Measurements from ENCODE around the gene GNG13. TPM values are rescaled to one million over a fixed set of nuclear protein-coding genes. Genes with fewer than 3 reads are reported as not detected.

GNG13 gene
- total RNA-seq, 1 donor from 2014 or later: not detected

- TF ChIP-seq CTCF (conservative IDR thresholded peaks at IDR 0.05; ENCODE audit: low read depth, low read length): no peak
- DNase-seq (ENCODE audit: low read depth): no peak
- no peak overlapping the region for H3K4me3 ChIP-seq (ENCODE audit: low read depth, low read length)
These were observed 30.5 kb upstream of the GNG13 start for GRCh38 chr16:830871-831570.

- TF ChIP-seq CTCF (conservative IDR thresholded peaks at IDR 0.05; ENCODE audit: low read depth, low read length): no peak
- H3K4me3 ChIP-seq (ENCODE audit: low read depth, low read length): no peak overlapping the region
- DNase-seq (ENCODE audit: low read depth): no peak
These were observed 29.8 kb upstream of the GNG13 start for GRCh38 chr16:830107-830870.

GRCh38 chr16:828891-829290 is 28.4 kb upstream of the GNG13 start:
- no peak for TF ChIP-seq CTCF (conservative IDR thresholded peaks at IDR 0.05; ENCODE audit: low read depth, low read length)
- H3K4me3 ChIP-seq (ENCODE audit: low read depth, low read length): no peak overlapping the region
- DNase-seq (ENCODE audit: low read depth): no peak

- DNase-seq (ENCODE audit: low read depth): no peak
These were observed 27.0 kb upstream of the GNG13 start for GRCh38 chr16:827513-827912.

GRCh38 chr16:825341-826061 is 25.0 kb upstream of the GNG13 start:
- TF ChIP-seq CTCF (conservative IDR thresholded peaks at IDR 0.05; ENCODE audit: low read depth, low read length): no peak
- no peak overlapping the region for H3K4me3 ChIP-seq (ENCODE audit: low read depth, low read length)
- no peak for DNase-seq (ENCODE audit: low read depth)

More at GRCh38 chr16:827513-827912, 27.0 kb upstream of the GNG13 start:
- no peak for TF ChIP-seq CTCF (conservative IDR thresholded peaks at IDR 0.05; ENCODE audit: low read depth, low read length)
- H3K4me3 ChIP-seq (ENCODE audit: low read depth, low read length): no peak overlapping the region

- H3K4me3 ChIP-seq (ENCODE audit: low read depth, low read length): no peak overlapping the region
- TF ChIP-seq CTCF (conservative IDR thresholded peaks at IDR 0.05; ENCODE audit: low read depth, low read length): no peak
- no peak for DNase-seq (ENCODE audit: low read depth)
These were observed 24.1 kb upstream of the GNG13 start for GRCh38 chr16:824601-825000.
